Measurements from ENCODE around the gene SLC25A34.

Gene SLC25A34

DNA sequence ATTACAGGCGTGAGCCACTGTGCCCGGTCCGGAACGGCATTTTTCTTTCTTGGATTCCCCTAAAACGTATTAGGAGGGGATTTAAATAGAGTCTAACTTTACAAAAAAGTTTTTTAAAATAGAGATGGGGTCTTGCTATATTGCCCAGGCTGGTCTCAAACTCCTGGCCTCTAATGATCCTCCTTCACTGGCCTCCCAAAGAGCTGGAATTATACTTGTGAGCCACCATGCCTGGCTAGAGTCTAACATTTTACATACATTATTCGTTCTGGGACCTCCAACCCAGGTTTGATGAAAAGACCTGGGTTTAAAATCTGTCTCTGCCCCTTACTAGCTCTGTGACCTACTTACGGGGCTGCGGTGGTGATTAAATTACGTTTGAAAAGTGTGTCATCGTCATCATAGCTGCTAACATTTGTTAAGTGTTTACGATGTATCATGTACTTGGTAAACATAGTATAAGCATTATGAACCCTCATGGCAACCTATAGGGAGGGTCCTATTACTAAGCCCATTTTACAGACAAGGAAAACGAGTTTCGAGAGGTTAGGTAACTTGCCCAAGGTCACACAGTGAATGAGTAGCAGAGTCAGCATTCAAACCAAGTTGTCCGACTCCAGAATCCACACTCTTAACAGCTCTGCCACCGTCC is 27.4 kb upstream of the SLC25A34 start:
- Histone ChIP-seq H3K27ac (peak overlapping the region in 3 of 21 experiments; percentile 3 to 46 (median 38)), H3K4me3 (no peak overlapping the region)

GRCh38 chr1:15709226-15709625 is 26.8 kb upstream of the SLC25A34 start:
- H3K4me3 ChIP-seq, result no peak overlapping the region
- H3K27ac ChIP-seq, result peak overlapping the region in 2 of 21 experiments; percentile 1 to 3

- H3K27ac ChIP-seq, result no peak overlapping the region
Measured at GRCh38 chr1:15712168-15712567, 23.9 kb upstream of the SLC25A34 start.

GRCh38 chr1:15714406-15715136 is 21.5 kb upstream of the SLC25A34 start:
- H3K27ac ChIP-seq, result peak overlapping the region in 1 of 21 experiments; percentile 12
- no peak overlapping the region for H3K4me3 ChIP-seq

More at GRCh38 chr1:15712168-15712567, 23.9 kb upstream of the SLC25A34 start:
- no peak overlapping the region for H3K4me3 ChIP-seq

DNA sequence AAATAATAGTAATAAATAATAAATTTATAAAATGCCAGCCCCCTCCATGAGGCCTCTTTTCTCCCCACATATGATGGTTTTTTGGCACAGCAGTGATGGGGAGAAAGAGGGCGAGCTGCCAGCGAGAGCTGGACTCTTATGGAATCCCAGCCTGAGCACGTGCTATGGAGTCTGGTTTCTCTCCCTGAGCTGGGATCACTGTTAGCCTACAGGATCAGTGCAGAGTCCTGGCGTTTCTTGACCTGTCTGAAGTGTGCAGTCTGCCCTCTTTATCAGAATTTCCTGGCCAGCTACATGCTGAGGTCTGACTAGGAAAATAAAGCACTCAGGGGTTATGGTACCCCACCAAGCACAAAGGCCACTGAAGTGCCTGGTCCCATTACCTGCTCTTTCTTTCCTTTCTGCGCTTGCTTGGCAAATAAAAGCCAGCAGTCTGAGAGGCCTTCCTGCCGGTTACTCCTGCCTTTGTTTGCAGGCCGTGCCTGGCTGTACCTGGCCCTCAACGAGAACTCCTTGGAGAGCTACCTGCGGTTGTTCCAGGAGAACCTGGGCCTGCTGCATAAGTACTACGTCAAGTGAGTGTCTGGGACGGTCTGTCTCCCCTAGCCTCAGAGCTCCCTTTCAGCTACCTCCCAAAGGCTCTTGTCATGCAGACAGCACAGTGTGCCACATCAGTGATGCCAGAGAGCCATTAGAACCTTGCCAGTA is 18.5 kb upstream of the SLC25A34 start:
- Histone ChIP-seq H3K27ac (no peak overlapping the region), H3K4me3 (no peak overlapping the region)

- no peak overlapping the region for H3K27ac ChIP-seq
- no peak overlapping the region for H3K4me3 ChIP-seq
Measured at GRCh38 chr1:15718199-15718601, 17.9 kb upstream of the SLC25A34 start.

GRCh38 chr1:15719381-15720120 is 16.5 kb upstream of the SLC25A34 start:
- Histone ChIP-seq H3K4me3 (no peak overlapping the region), H3K27ac (no peak overlapping the region)

GRCh38 chr1:15720861-15721260 is 15.2 kb upstream of the SLC25A34 start:
- peak overlapping the region in 1 of 21 experiments; percentile 18 for H3K27ac ChIP-seq

DNA sequence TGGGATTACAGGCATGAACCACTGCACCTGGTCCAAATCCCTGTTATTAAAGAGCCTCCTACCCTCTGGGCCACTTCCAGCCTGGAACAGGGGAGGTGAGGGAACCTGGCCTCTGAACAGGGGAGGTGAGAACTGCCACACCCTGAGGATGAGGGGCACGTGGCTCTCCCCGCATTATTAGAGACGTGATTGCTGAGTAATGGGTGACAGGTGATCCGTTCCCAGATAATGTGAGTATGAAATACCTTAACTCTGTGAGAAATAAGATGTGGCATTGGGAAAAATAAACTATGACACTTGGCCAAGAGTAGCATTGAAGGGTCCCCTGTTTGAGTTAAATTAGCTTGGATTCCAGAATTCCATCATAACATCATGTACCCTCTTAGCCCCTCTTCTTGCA is 13.6 kb upstream of the SLC25A34 start:
- Histone ChIP-seq H3K27ac (no peak overlapping the region), H3K4me3 (no peak overlapping the region)

More at GRCh38 chr1:15720861-15721260, 15.2 kb upstream of the SLC25A34 start:
- no peak overlapping the region for H3K4me3 ChIP-seq

- Histone ChIP-seq H3K4me3 (no peak overlapping the region), H3K27ac (no peak overlapping the region)
Measured at GRCh38 chr1:15722836-15723532, 13.1 kb upstream of the SLC25A34 start.

DNA sequence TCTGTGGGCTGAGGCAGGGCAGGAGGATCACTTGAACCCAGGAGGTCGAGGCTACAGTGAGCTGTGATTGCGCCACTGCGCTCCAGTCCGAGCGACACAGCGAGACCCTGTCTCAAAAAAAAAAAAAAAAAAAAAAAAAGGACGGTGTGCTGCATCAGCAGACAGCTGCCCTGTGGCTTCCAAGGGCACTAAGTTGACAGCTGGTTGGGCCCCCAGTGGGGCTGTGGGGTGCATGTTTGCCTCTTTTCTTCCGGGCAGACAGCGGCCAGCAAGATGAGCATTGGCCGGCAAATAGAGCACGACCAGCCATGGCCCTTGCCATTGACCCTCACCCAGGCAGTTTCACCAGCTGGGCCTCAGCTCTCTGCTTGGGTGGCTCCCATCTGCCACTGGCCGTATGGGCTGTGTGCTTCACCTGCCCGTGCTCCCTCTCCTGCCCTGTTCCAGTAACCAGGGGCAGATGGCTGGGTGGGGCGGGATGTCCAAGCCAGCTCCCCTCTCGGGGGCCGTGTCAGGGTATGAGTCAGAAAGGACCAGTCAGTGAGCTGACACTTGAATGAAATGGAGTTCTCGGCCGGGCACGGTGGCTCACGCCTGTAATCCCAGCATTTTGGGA is 12.3 kb upstream of the SLC25A34 start:
- H3K27ac ChIP-seq, result peak overlapping the region in 1 of 21 experiments; percentile 3
- no peak overlapping the region for H3K4me3 ChIP-seq

- peak overlapping the region in 1 of 21 experiments; percentile 19 for H3K27ac ChIP-seq
Measured at GRCh38 chr1:15724949-15725880, 10.8 kb upstream of the SLC25A34 start.

DNA sequence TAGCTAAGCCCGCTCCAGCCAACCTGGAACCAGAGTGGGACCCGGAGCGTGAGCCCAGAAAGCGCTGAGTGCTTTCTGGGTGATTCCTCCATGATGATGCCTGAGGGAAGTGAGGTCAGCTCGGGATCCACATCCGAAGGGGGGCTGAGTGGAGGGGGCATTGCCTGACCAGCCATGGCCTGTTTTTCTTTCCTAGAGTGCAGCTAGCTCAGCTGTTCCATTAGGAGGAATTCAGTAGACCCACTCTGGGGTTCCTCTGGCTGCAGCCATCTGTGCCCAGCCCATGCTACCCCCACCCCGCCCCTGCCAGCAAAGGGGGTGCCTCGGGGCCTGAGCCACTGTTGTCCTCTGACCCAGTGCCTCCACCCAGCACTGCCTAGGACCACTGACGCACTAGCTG is 9.6 kb upstream of the SLC25A34 start:
- no peak overlapping the region for H3K4me3 ChIP-seq
- no peak overlapping the region for H3K27ac ChIP-seq

More at GRCh38 chr1:15724949-15725880, 10.8 kb upstream of the SLC25A34 start:
- H3K4me3 ChIP-seq, result no peak overlapping the region

GRCh38 chr1:15727021-15727420 is 9.0 kb upstream of the SLC25A34 start:
- Histone ChIP-seq H3K4me3 (no peak overlapping the region), H3K27ac (no peak overlapping the region)

- no peak overlapping the region for H3K27ac ChIP-seq
- no peak overlapping the region for H3K4me3 ChIP-seq
Measured at GRCh38 chr1:15727424-15727823, 8.6 kb upstream of the SLC25A34 start.

GRCh38 chr1:15727866-15728534 is 8.1 kb upstream of the SLC25A34 start:
- Histone ChIP-seq H3K27ac (no peak overlapping the region), H3K4me3 (no peak overlapping the region)

GRCh38 chr1:15728937-15729657 is 7.0 kb upstream of the SLC25A34 start:
- no peak overlapping the region for H3K4me3 ChIP-seq
- H3K27ac ChIP-seq, result no peak overlapping the region

All from skin epidermis (tissue), 12 donors.